ENCODE results near the gene FBXO36. TPM values are rescaled to one million over a fixed set of nuclear protein-coding genes. Genes with fewer than 3 reads are reported as not detected.
"Not testable (repeated sequence)": the region's sequence is repeated elsewhere in the genome, so short reads cannot be mapped to it uniquely, and the experiment has no call there.

The FBXO36 gene
- total RNA-seq, 1 donor, result 1.0 TPM

GRCh38 chr2:229927817-229928321 is 5.6 kb downstream of the FBXO36 start:
- Histone ChIP-seq H3K27me3 (ENCODE audit: insufficient read depth, low read length) (no peaks in the 10 kb centered on the region), H3K4me3 (ENCODE audit: low read length) (no peak overlapping the region), H3K4me1 (ENCODE audit: insufficient read depth, low read length) (peaks cover 5% of the 10 kb centered on the region), H3K9me3 (ENCODE audit: low read depth, low read length) (no peaks in the 10 kb centered on the region)

GRCh38 chr2:229930656-229931055 is 8.4 kb downstream of the FBXO36 start:
- no peaks in the 10 kb centered on the region for H3K9me3 ChIP-seq (ENCODE audit: low read depth, low read length)
- no peaks in the 10 kb centered on the region for H3K4me1 ChIP-seq (ENCODE audit: insufficient read depth, low read length)
- no peak overlapping the region for H3K4me3 ChIP-seq (ENCODE audit: low read length)
- H3K27me3 ChIP-seq (ENCODE audit: insufficient read depth, low read length), result no peaks in the 10 kb centered on the region

- no peaks in the 10 kb centered on the region for H3K4me1 ChIP-seq (ENCODE audit: insufficient read depth, low read length)
- no peaks in the 10 kb centered on the region for H3K27me3 ChIP-seq (ENCODE audit: insufficient read depth, low read length)
- H3K9me3 ChIP-seq (ENCODE audit: low read depth, low read length), result no peaks in the 10 kb centered on the region
- H3K4me3 ChIP-seq (ENCODE audit: low read length), result no peak overlapping the region
Observed at GRCh38 chr2:229931241-229931640, 8.9 kb downstream of the FBXO36 start.

- Histone ChIP-seq H3K9me3 (ENCODE audit: low read depth, low read length) (no peaks in the 10 kb centered on the region), H3K4me3 (ENCODE audit: low read length) (no peak overlapping the region), H3K27me3 (ENCODE audit: insufficient read depth, low read length) (no peaks in the 10 kb centered on the region), H3K4me1 (ENCODE audit: insufficient read depth, low read length) (no peaks in the 10 kb centered on the region)
Observed at GRCh38 chr2:229937537-229937936, 15.2 kb downstream of the FBXO36 start.

- no peak overlapping the region for H3K4me3 ChIP-seq (ENCODE audit: low read length)
- no peaks in the 10 kb centered on the region for H3K9me3 ChIP-seq (ENCODE audit: low read depth, low read length)
- H3K4me1 ChIP-seq (ENCODE audit: insufficient read depth, low read length), result no peaks in the 10 kb centered on the region
- H3K27me3 ChIP-seq (ENCODE audit: insufficient read depth, low read length), result no peaks in the 10 kb centered on the region
Observed at GRCh38 chr2:229942671-229943070, 20.4 kb downstream of the FBXO36 start.

- H3K4me3 ChIP-seq (ENCODE audit: low read length), result no peak overlapping the region
- no peaks in the 10 kb centered on the region for H3K27me3 ChIP-seq (ENCODE audit: insufficient read depth, low read length)
- no peaks in the 10 kb centered on the region for H3K9me3 ChIP-seq (ENCODE audit: low read depth, low read length)
- no peaks in the 10 kb centered on the region for H3K4me1 ChIP-seq (ENCODE audit: insufficient read depth, low read length)
Observed at GRCh38 chr2:229943171-229943570, 20.9 kb downstream of the FBXO36 start.

GRCh38 chr2:229943770-229944449 is 21.6 kb downstream of the FBXO36 start:
- Histone ChIP-seq H3K4me1 (ENCODE audit: insufficient read depth, low read length) (no peaks in the 10 kb centered on the region), H3K27me3 (ENCODE audit: insufficient read depth, low read length) (no peaks in the 10 kb centered on the region), H3K4me3 (ENCODE audit: low read length) (no peak overlapping the region), H3K9me3 (ENCODE audit: low read depth, low read length) (no peaks in the 10 kb centered on the region)

GRCh38 chr2:229945975-229946374 is 23.7 kb downstream of the FBXO36 start:
- Histone ChIP-seq H3K4me3 (ENCODE audit: low read length) (no peak overlapping the region), H3K27me3 (ENCODE audit: insufficient read depth, low read length) (no peaks in the 10 kb centered on the region), H3K4me1 (ENCODE audit: insufficient read depth, low read length) (no peaks in the 10 kb centered on the region), H3K9me3 (ENCODE audit: low read depth, low read length) (no peaks in the 10 kb centered on the region)

GRCh38 chr2:229947544-229947943 is 25.2 kb downstream of the FBXO36 start:
- Histone ChIP-seq H3K27me3 (ENCODE audit: insufficient read depth, low read length) (no peaks in the 10 kb centered on the region), H3K4me1 (ENCODE audit: insufficient read depth, low read length) (no peaks in the 10 kb centered on the region), H3K9me3 (ENCODE audit: low read depth, low read length) (no peaks in the 10 kb centered on the region), H3K4me3 (ENCODE audit: low read length) (no peak overlapping the region)

GRCh38 chr2:229952256-229952835 is 30.0 kb downstream of the FBXO36 start:
- H3K4me1 ChIP-seq (ENCODE audit: insufficient read depth, low read length), result no peaks in the 10 kb centered on the region
- H3K4me3 ChIP-seq (ENCODE audit: low read length), result no peak overlapping the region
- H3K27me3 ChIP-seq (ENCODE audit: insufficient read depth, low read length), result no peaks in the 10 kb centered on the region
- no peaks in the 10 kb centered on the region for H3K9me3 ChIP-seq (ENCODE audit: low read depth, low read length)

GRCh38 chr2:229955663-229956062 is 33.4 kb downstream of the FBXO36 start:
- no peaks in the 10 kb centered on the region for H3K27me3 ChIP-seq (ENCODE audit: insufficient read depth, low read length)
- H3K4me1 ChIP-seq (ENCODE audit: insufficient read depth, low read length), result no peaks in the 10 kb centered on the region
- H3K9me3 ChIP-seq (ENCODE audit: low read depth, low read length), result no peaks in the 10 kb centered on the region
- H3K4me3 ChIP-seq (ENCODE audit: low read length), result no peak overlapping the region

- Histone ChIP-seq H3K4me1 (ENCODE audit: insufficient read depth, low read length) (no peaks in the 10 kb centered on the region), H3K9me3 (ENCODE audit: low read depth, low read length) (no peaks in the 10 kb centered on the region), H3K4me3 (ENCODE audit: low read length) (no peak overlapping the region), H3K27me3 (ENCODE audit: insufficient read depth, low read length) (no peaks in the 10 kb centered on the region)
Observed at GRCh38 chr2:229956491-229956890, 34.2 kb downstream of the FBXO36 start.

- H3K9me3 ChIP-seq (ENCODE audit: low read depth, low read length); H3K4me3 ChIP-seq (ENCODE audit: low read length); H3K4me1 ChIP-seq (ENCODE audit: insufficient read depth, low read length); H3K27me3 ChIP-seq (ENCODE audit: insufficient read depth, low read length): not testable (repeated sequence)
Observed at GRCh38 chr2:229963596-229963995, 41.3 kb downstream of the FBXO36 start.

GRCh38 chr2:229969921-229970320 is 47.6 kb downstream of the FBXO36 start:
- no peak overlapping the region for H3K4me3 ChIP-seq (ENCODE audit: low read length)
- H3K9me3 ChIP-seq (ENCODE audit: low read depth, low read length), result no peaks in the 10 kb centered on the region
- H3K27me3 ChIP-seq (ENCODE audit: insufficient read depth, low read length), result no peaks in the 10 kb centered on the region
- H3K4me1 ChIP-seq (ENCODE audit: insufficient read depth, low read length), result no peaks in the 10 kb centered on the region

GRCh38 chr2:229970406-229970805 is 48.1 kb downstream of the FBXO36 start:
- no peaks in the 10 kb centered on the region for H3K9me3 ChIP-seq (ENCODE audit: low read depth, low read length)
- H3K27me3 ChIP-seq (ENCODE audit: insufficient read depth, low read length), result no peaks in the 10 kb centered on the region
- no peak overlapping the region for H3K4me3 ChIP-seq (ENCODE audit: low read length)
- no peaks in the 10 kb centered on the region for H3K4me1 ChIP-seq (ENCODE audit: insufficient read depth, low read length)

GRCh38 chr2:229971298-229971790 is 49.0 kb downstream of the FBXO36 start:
- Histone ChIP-seq H3K9me3 (ENCODE audit: low read depth, low read length) (no peaks in the 10 kb centered on the region), H3K27me3 (ENCODE audit: insufficient read depth, low read length) (no peaks in the 10 kb centered on the region), H3K4me1 (ENCODE audit: insufficient read depth, low read length) (no peaks in the 10 kb centered on the region), H3K4me3 (ENCODE audit: low read length) (no peak overlapping the region)
